Tibial artery (tissue), 4 donors: ENCODE measurements around the gene PRSS50.
"Not testable (repeated sequence)": the region's sequence is repeated elsewhere in the genome, so short reads cannot be mapped to it uniquely, and the experiment has no call there.

Experiments
- DNase-seq, 2 donors: peaks; one replicate each; pipeline ENCODE4 v3.0.0-alpha.2; 2019
- H3K27ac ChIP-seq, 2 donors: fragments of 200-600 bp; sonication (generic) in 1 of 2; 1 replicate in 1 of 2; 2 replicates in 1 of 2; pipeline ENCODE4 v1.5.1; 2018 to 2019; ENCODE audit warnings: mild to moderate bottlenecking in 1 of 2
- H3K27me3 ChIP-seq, 2 donors: fragments of 200-600 bp; sonication (generic) in 1 of 2; one replicate each; pipeline versions ENCODE4 v1.5.1 to v1.6.0; 2016 to 2019
- H3K36me3 ChIP-seq, 3 donors: fragments of 200-600 bp; sonication (generic) in 2 of 3; one replicate each; pipeline ENCODE4 v1.5.1; 2016 to 2019; ENCODE audit warnings: mild to moderate bottlenecking in 2 of 3
- H3K4me1 ChIP-seq, 4 donors: fragments of 200-600 bp; sonication (generic) in 2 of 4; 1 replicate in 3 of 4; 2 replicates in 1 of 4; pipeline ENCODE4 v1.5.1; 2016 to 2019
- H3K4me3 ChIP-seq, 2 donors: fragments of 200-600 bp; sonication (generic) in 1 of 2; 1 replicate in 1 of 2; 2 replicates in 1 of 2; pipeline ENCODE4 v1.5.1; 2018 to 2019; ENCODE audit warnings: mild to moderate bottlenecking in 2 of 2
- H3K9me3 ChIP-seq, 3 donors: fragments of 200-600 bp; sonication (generic) in 1 of 3; one replicate each; pipeline ENCODE4 v1.5.1; 2016 to 2019
- CTCF ChIP-seq, 2 experiments: fragments of 200-600 bp in 1 of 2; fragments of 450-650 bp in 1 of 2; IDR thresholded peaks; one replicate each; pipeline ENCODE4 v1.5.1; 2017 to 2019; ENCODE audit warnings: antibody characterized with exemption in 2 of 2, mild to moderate bottlenecking in 1 of 2, moderate library complexity in 1 of 2
- intact Hi-C: fragments of 100-400 bp; cut with DNase I; formaldehyde crosslinking; loops from one replicate; pipeline ENCODE4 v1.15.0; 2023; ENCODE audit warnings: low total_unique reads

Gene PRSS50

GRCh38 chr3:46742992-46743585, 25.4 kb upstream of the PRSS50 start:
- Histone ChIP-seq H3K36me3 (no peaks in the 10 kb centered on the region), H3K27ac (no peak overlapping the region), H3K27me3 (peaks cover 0 to 3% of the 10 kb centered on the region in 2 donors), H3K4me3 (no peak overlapping the region), H3K9me3 (no peaks in the 10 kb centered on the region), H3K4me1 (no peaks in the 10 kb centered on the region)
- no peak for TF ChIP-seq CTCF (IDR thresholded peaks at IDR 0.05)
- DNase-seq, result no peak
- intact Hi-C loops, result no loop called here

GRCh38 chr3:46739565-46739964, 21.9 kb upstream of the PRSS50 start:
- H3K9me3 ChIP-seq, H3K4me1 ChIP-seq, H3K36me3 ChIP-seq, DNase-seq, H3K27ac ChIP-seq, intact Hi-C loops, H3K27me3 ChIP-seq, H3K4me3 ChIP-seq: not testable (repeated sequence)

GRCh38 chr3:46737329-46737731, 19.7 kb upstream of the PRSS50 start:
- no peak for TF ChIP-seq CTCF (IDR thresholded peaks at IDR 0.05)
- Histone ChIP-seq H3K4me1 (no peaks in the 10 kb centered on the region), H3K4me3 (no peak overlapping the region), H3K9me3 (no peaks in the 10 kb centered on the region), H3K36me3 (no peaks in the 10 kb centered on the region), H3K27ac (no peak overlapping the region), H3K27me3 (peaks cover 0 to 14% of the 10 kb centered on the region in 2 donors)
- no peak for DNase-seq
- intact Hi-C loops, result no loop called here

GRCh38 chr3:46736006-46736872, 18.6 kb upstream of the PRSS50 start:
- no peak for TF ChIP-seq CTCF (IDR thresholded peaks at IDR 0.05)
- intact Hi-C loops, result no loop called here

GRCh38 chr3:46734773-46735172, 17.1 kb upstream of the PRSS50 start:
- intact Hi-C loops, result no loop called here
- Histone ChIP-seq H3K4me3 (no peak overlapping the region), H3K27ac (no peak overlapping the region), H3K36me3 (no peaks in the 10 kb centered on the region), H3K9me3 (no peaks in the 10 kb centered on the region), H3K27me3 (peaks cover 0 to 14% of the 10 kb centered on the region in 2 donors), H3K4me1 (no peaks in the 10 kb centered on the region)
- TF ChIP-seq CTCF (IDR thresholded peaks at IDR 0.05), result no peak
- DNase-seq, result no peak

More at GRCh38 chr3:46736006-46736872, 18.6 kb upstream of the PRSS50 start:
- Histone ChIP-seq H3K27ac (no peak overlapping the region), H3K4me3 (no peak overlapping the region), H3K36me3 (no peaks in the 10 kb centered on the region), H3K4me1 (no peaks in the 10 kb centered on the region), H3K9me3 (no peaks in the 10 kb centered on the region), H3K27me3 (peaks cover 0 to 14% of the 10 kb centered on the region in 2 donors)
- DNase-seq, result no peak
